Astrocyte (in vitro differentiated cells and primary cell): ENCODE data around the gene RALGAPA2. TPM values are rescaled to one million over a fixed set of nuclear protein-coding genes. Genes with fewer than 3 reads are reported as not detected.
A peak's percentile ranks its signal among the peaks of the same experiment; 100 is the strongest.

Experiments used
- DNase-seq: peaks from one replicate; pipeline ENCODE4 v3.0.0-alpha.2; 2010; ENCODE audit warnings: low read depth
- FAIRE-seq: peaks from 2 replicates; lab custom pipeline; 2011; peaks lifted over from hg19 to GRCh38; lab: Jason Lieb, UNC
- H2AFZ ChIP-seq: 2 replicates; pipeline ENCODE4 v1.6.0; 2012; ENCODE audit warnings: low read depth, low read length, inconsistent platforms
- H3K27ac ChIP-seq: 2 replicates; pipeline ENCODE4 v1.5.1; 2011; ENCODE audit warnings: low read depth, low read length, inconsistent platforms
- H3K27me3 ChIP-seq: 2 replicates; pipeline ENCODE4 v1.6.0; 2011; ENCODE audit warnings: low read length, inconsistent platforms; ENCODE audit not compliant: insufficient read depth
- H3K36me3 ChIP-seq: 2 replicates; pipeline ENCODE4 v1.5.1; 2011; ENCODE audit warnings: low read length, inconsistent platforms; ENCODE audit not compliant: insufficient read depth
- H3K4me1 ChIP-seq: 2 replicates; pipeline ENCODE4 v1.5.1; 2011; ENCODE audit warnings: low read length, inconsistent platforms; ENCODE audit not compliant: insufficient read depth
- H3K4me2 ChIP-seq: 2 replicates; pipeline ENCODE4 v1.6.0; 2012; ENCODE audit warnings: low read length, inconsistent platforms
- H3K4me3 ChIP-seq: 2 replicates; pipeline ENCODE4 v1.5.1; 2011; ENCODE audit warnings: low read depth, mild to moderate bottlenecking, low read length, inconsistent platforms; ENCODE audit not compliant: insufficient read depth
- H3K79me2 ChIP-seq: 2 replicates; pipeline ENCODE4 v1.6.0; 2012; ENCODE audit warnings: mild to moderate bottlenecking, low read length, inconsistent platforms; ENCODE audit not compliant: insufficient read depth
- H3K9ac ChIP-seq: 2 replicates; pipeline ENCODE4 v1.6.0; 2012; ENCODE audit warnings: mild to moderate bottlenecking, low read length, inconsistent platforms
- H3K9me3 ChIP-seq: 2 replicates; pipeline ENCODE4 v1.5.1; 2012; ENCODE audit warnings: low read depth, mild to moderate bottlenecking, low read length, inconsistent platforms; ENCODE audit not compliant: insufficient read depth
- H4K20me1 ChIP-seq: 2 replicates; pipeline ENCODE4 v1.6.0; 2012; ENCODE audit warnings: low read length, inconsistent platforms; ENCODE audit not compliant: insufficient read depth
- H3K27ac Mint-ChIP-seq: one replicate; pipeline ENCODE4 v1.8.0; 2021; ENCODE audit warnings: mild to moderate bottlenecking, mixed read lengths; ENCODE audit not compliant: unreplicated experiment
- H3K27me3 Mint-ChIP-seq: one replicate; pipeline ENCODE4 v1.8.0; 2021; ENCODE audit warnings: low read depth, mixed read lengths; ENCODE audit not compliant: unreplicated experiment
- H3K36me3 Mint-ChIP-seq: one replicate; pipeline ENCODE4 v1.8.0; 2021; ENCODE audit warnings: low read depth, mixed read lengths; ENCODE audit not compliant: unreplicated experiment
- H3K4me1 Mint-ChIP-seq: one replicate; pipeline ENCODE4 v1.8.0; 2021; ENCODE audit warnings: low read depth, mixed read lengths; ENCODE audit not compliant: unreplicated experiment
- H3K4me3 Mint-ChIP-seq: one replicate; pipeline ENCODE4 v1.8.0; 2021; ENCODE audit warnings: mild to moderate bottlenecking, moderate library complexity, mixed read lengths; ENCODE audit not compliant: unreplicated experiment
- H3K9me3 Mint-ChIP-seq: one replicate; pipeline ENCODE4 v1.8.0; 2021; ENCODE audit warnings: mild to moderate bottlenecking, mixed read lengths; ENCODE audit not compliant: unreplicated experiment
- CTCF ChIP-seq: IDR thresholded peaks from 2 replicates; pipeline ENCODE4 v1.5.1; 2011; ENCODE audit warnings: low read depth, mild to moderate bottlenecking, inconsistent platforms, low read length, moderate library complexity; ENCODE audit not compliant: insufficient read depth
- EZH2 ChIP-seq: IDR thresholded peaks from 2 replicates; pipeline ENCODE4 v1.6.1; 2012; ENCODE audit warnings: mild to moderate bottlenecking, low read length, inconsistent platforms; ENCODE audit not compliant: insufficient read depth
- total RNA-seq: library from RNA; stranded (reverse); gene quantifications from 2 replicates; pipeline ENCODE4 v1.2.1, GENCODE V29; 2021

The RALGAPA2 gene
- total RNA-seq, 1 donor from 2014 or later = 6.6 TPM

DNA sequence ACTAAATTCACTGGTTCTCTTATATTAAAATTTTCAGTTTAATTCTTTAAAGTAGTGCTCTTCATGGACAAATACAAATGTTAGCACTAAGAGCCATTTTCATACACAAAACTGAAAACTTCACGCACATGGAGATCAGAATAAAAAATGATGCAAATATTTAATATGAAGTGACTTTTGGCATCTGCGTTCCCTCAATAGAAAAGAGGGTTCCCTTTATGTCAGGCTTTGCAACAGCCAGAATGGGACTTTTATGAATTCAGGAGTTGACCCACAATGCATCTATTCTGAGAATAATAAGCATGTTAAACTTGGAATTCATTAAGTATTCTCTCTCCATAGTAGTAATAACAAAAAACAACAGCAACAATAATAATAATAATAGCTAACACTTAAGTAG, 218.7 kb downstream of the RALGAPA2 start:
- no peaks in the 10 kb centered on the region for H3K79me2 ChIP-seq
- peaks cover 35% of the 10 kb centered on the region for H3K4me1 ChIP-seq
- H3K9me3 Mint-ChIP-seq = no peaks in the 10 kb centered on the region
- no peaks in the 10 kb centered on the region for H4K20me1 ChIP-seq
- no peaks in the 10 kb centered on the region for H3K9me3 ChIP-seq
- no peak overlapping the region for H3K9ac ChIP-seq
- no peak overlapping the region for H3K27ac ChIP-seq
- DNase-seq (no peak), FAIRE-seq (no peak)
- H3K4me3 ChIP-seq = no peak overlapping the region
- no peak overlapping the region for H3K4me3 Mint-ChIP-seq
- no peak overlapping the region for H2AFZ ChIP-seq
- no peaks in the 10 kb centered on the region for H3K36me3 ChIP-seq
- no peak overlapping the region for H3K4me2 ChIP-seq
- no peaks in the 10 kb centered on the region for H3K27me3 ChIP-seq
- peaks cover 19% of the 10 kb centered on the region for H3K4me1 Mint-ChIP-seq
- H3K27ac Mint-ChIP-seq = no peak overlapping the region
- H3K36me3 Mint-ChIP-seq = no peaks in the 10 kb centered on the region
- TF ChIP-seq CTCF = no peak
- no peak for TF ChIP-seq EZH2
- H3K27me3 Mint-ChIP-seq = no peaks in the 10 kb centered on the region

DNA sequence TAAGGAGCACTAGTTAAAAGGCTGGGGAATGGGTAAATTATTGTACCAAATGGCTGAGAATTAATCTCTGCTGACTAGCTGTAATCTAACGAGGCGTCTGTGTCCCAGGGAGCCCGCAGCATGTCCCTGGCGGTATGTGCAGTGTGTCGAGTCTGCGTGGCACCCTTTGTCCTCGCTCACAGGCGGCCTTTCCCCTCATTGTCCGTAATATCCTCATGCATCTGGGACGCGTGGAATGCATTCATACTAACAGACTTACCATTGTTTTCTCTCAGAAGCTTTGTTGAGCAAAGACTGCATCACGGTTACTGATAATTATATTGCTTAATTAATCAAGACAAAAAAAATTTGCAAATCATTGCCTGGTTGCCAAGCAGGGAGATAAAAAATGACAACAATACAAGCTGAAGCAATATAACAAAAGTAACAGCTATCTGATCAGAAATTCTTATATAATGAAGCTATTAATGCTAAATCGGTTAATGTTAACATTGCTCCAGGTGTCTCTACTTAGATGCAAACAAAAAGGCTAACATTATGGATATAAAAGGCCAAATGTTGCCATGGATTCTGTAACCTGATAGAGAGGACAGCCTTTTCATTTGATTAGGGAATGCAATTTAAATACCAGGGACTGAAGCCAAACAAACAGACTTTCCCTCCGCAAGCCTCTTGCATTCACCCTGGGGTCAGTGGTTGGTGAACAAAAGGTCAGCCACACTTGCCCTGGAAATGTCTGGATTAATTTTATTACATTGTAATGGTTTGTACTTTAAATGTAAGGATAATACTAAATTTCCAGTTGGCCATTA, 219.7 kb downstream of the RALGAPA2 start:
- Mint-ChIP-seq H3K36me3 (no peaks in the 10 kb centered on the region), H3K27ac (no peak overlapping the region), H3K27me3 (no peaks in the 10 kb centered on the region), H3K4me1 (peaks cover 19% of the 10 kb centered on the region), H3K4me3 (no peak overlapping the region), H3K9me3 (no peaks in the 10 kb centered on the region)
- peak; percentile 70 for DNase-seq
- peak overlapping the region; percentile 41 for H2AFZ ChIP-seq
- H3K9ac ChIP-seq = peak overlapping the region; percentile 11
- FAIRE-seq = no peak
- H3K27me3 ChIP-seq = no peaks in the 10 kb centered on the region
- H3K27ac ChIP-seq = no peak overlapping the region
- peak overlapping the region; percentile 36 for H3K4me2 ChIP-seq
- no peaks in the 10 kb centered on the region for H3K9me3 ChIP-seq
- H3K4me1 ChIP-seq = peaks cover 38% of the 10 kb centered on the region
- no peaks in the 10 kb centered on the region for H3K36me3 ChIP-seq
- no peak overlapping the region for H3K4me3 ChIP-seq
- H3K79me2 ChIP-seq = no peaks in the 10 kb centered on the region
- H4K20me1 ChIP-seq = no peaks in the 10 kb centered on the region
- TF ChIP-seq CTCF (no peak), EZH2 (no peak)

DNA sequence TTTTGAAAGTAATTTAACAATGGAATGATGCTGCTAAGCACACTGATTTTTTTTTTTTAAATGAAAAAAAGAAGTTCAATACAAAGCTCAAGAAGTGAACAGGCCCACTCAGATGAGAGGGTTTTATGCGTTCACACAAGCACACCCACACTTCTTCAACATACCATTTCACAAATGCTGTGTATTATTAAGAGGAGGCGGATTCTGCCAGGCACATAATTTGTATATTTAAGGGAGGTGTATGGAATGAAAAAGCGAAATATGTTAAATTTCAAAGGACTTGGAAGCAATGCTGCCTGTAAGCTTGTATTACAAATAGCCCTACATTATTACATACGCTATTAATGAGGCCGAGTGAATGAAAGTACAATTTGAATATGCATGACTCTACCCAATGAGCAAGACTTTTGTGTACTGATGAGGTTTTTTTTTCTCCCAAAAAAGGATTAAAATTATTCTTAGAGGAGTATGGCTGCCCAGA, 220.6 kb downstream of the RALGAPA2 start:
- no peak for FAIRE-seq
- Histone ChIP-seq H3K79me2 (no peaks in the 10 kb centered on the region), H3K9me3 (no peaks in the 10 kb centered on the region), H3K9ac (peak overlapping the region; percentile 11), H3K27ac (peak overlapping the region; percentile 53), H3K4me2 (peak overlapping the region; percentile 56), H3K4me3 (no peak overlapping the region), H3K36me3 (no peaks in the 10 kb centered on the region), H4K20me1 (no peaks in the 10 kb centered on the region), H3K27me3 (no peaks in the 10 kb centered on the region), H3K4me1 (peaks cover 38% of the 10 kb centered on the region), H2AFZ (no peak overlapping the region)
- DNase-seq = no peak
- H3K36me3 Mint-ChIP-seq = peaks cover 3% of the 10 kb centered on the region
- H3K9me3 Mint-ChIP-seq = peaks cover 3% of the 10 kb centered on the region
- H3K27ac Mint-ChIP-seq = no peak overlapping the region
- H3K27me3 Mint-ChIP-seq = no peaks in the 10 kb centered on the region
- H3K4me3 Mint-ChIP-seq = no peak overlapping the region
- peaks cover 19% of the 10 kb centered on the region for H3K4me1 Mint-ChIP-seq
- TF ChIP-seq CTCF (no peak), EZH2 (no peak)
